ENCODE results near the gene CFAP97D2.

GRCh38 chr13:114146173-114146572 lies 32.9 kb upstream of the CFAP97D2 start:
- TF ChIP-seq CTCF (IDR thresholded peaks at IDR 0.05 in 8 of 11, conservative IDR thresholded peaks at IDR 0.05 in 3 of 11) (no peak), POLR2A (IDR thresholded peaks at IDR 0.05) (no peak), POLR2AphosphoS5 (IDR thresholded peaks at IDR 0.05) (no peak)
